K562 treated with DMSO at 1 percent for 48 hours (cell line): Measurements from ENCODE around the gene SERGEF. TPM values are rescaled to one million over a fixed set of nuclear protein-coding genes. Genes with fewer than 3 reads are reported as not detected.

Experiments
- total RNA-seq: library from RNA; unstranded; fragments of 300-600 nt; gene quantifications from 2 replicates; pipeline ENCODE4 v1.2.3, GENCODE V29; 2022; ENCODE audit warnings: low replicate concordance; ENCODE audit errors: extremely low read depth

The SERGEF gene
- total RNA-seq = not detected in 2 replicates

GRCh38 chr11:18012906-18013781 lies at the start of gene SERGEF:
SERGEF (minus strand) TSS chr11:18013047; CDS start chr11:18013010, 37 bp downstream.

DNA sequence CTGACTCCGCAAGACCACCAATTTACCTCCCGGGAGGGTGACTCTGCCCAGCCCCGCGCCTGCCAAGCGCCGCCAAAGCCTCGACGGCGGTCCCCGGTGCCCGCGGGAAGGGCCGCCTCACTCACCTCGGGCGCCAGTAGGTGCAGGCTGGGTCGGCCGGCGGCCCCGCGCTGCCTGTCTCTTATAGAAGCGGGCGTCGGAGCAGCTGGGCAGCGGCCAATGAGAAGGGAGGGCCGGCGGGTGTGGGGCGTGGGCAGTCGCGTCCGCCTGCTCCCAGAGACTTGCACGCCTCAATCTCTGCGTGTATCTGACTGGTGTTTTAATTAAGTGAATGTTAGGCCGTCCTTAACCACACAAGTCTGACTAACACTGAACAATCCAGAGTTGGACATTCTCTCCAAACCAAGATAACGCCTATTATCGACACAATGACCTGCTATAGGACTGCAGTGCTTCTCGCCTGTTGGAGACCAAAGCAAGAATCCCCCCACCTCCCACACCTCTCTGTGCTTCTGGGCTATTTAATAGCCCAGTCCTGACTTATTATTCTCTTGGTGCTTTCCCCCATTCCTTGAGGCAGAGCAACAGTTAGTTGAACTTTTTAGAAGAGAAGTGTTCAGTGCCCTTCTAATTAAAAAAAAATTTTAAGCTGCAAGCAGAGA lies 33.4 kb upstream of the SERGEF start, which contains the start of gene TPH1:
Gene TPH1, minus strand, starts transcription at position 154 of the 662 bp plus-strand sequence. CDS start 5,507 bp downstream, outside the sequence.

Other genes starting within 250 kb of the SERGEF start
- gene TPH1, start 33.2 kb upstream of the SERGEF start, total RNA-seq = not detected in 2 replicates
- not detected in 2 replicates for gene SAAL1, start 93.0 kb upstream of the SERGEF start, total RNA-seq
- not detected in 2 replicates for gene MRGPRX3, start 119.5 kb upstream of the SERGEF start, total RNA-seq
- not detected in 2 replicates for gene MRGPRX4, start 159.8 kb upstream of the SERGEF start, total RNA-seq
- not detected in 2 replicates for gene SAA4, start 223.8 kb upstream of the SERGEF start, total RNA-seq
- gene SAA2, start 235.6 kb upstream of the SERGEF start, total RNA-seq = not detected in 2 replicates